GM18505 (cell line): ENCODE data around the gene APPL2.
A peak's percentile ranks its signal among the peaks of the same experiment; 100 is the strongest.

Source experiments
- ATAC-seq: cut with Tn5 transposase; IDR thresholded peaks from one replicate; pipeline ENCODE4 v1.9.1; 2021; ENCODE audit not compliant: unreplicated experiment
- POLR2A ChIP-seq: IDR thresholded peaks from 4 replicates; pipeline ENCODE4 v1.6.1; 2011; ENCODE audit warnings: borderline replicate concordance; ENCODE audit not compliant: insufficient read depth, insufficient read length; ENCODE audit errors: extremely low read depth

The APPL2 gene, protein sequence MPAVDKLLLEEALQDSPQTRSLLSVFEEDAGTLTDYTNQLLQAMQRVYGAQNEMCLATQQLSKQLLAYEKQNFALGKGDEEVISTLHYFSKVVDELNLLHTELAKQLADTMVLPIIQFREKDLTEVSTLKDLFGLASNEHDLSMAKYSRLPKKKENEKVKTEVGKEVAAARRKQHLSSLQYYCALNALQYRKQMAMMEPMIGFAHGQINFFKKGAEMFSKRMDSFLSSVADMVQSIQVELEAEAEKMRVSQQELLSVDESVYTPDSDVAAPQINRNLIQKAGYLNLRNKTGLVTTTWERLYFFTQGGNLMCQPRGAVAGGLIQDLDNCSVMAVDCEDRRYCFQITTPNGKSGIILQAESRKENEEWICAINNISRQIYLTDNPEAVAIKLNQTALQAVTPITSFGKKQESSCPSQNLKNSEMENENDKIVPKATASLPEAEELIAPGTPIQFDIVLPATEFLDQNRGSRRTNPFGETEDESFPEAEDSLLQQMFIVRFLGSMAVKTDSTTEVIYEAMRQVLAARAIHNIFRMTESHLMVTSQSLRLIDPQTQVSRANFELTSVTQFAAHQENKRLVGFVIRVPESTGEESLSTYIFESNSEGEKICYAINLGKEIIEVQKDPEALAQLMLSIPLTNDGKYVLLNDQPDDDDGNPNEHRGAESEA

DNA sequence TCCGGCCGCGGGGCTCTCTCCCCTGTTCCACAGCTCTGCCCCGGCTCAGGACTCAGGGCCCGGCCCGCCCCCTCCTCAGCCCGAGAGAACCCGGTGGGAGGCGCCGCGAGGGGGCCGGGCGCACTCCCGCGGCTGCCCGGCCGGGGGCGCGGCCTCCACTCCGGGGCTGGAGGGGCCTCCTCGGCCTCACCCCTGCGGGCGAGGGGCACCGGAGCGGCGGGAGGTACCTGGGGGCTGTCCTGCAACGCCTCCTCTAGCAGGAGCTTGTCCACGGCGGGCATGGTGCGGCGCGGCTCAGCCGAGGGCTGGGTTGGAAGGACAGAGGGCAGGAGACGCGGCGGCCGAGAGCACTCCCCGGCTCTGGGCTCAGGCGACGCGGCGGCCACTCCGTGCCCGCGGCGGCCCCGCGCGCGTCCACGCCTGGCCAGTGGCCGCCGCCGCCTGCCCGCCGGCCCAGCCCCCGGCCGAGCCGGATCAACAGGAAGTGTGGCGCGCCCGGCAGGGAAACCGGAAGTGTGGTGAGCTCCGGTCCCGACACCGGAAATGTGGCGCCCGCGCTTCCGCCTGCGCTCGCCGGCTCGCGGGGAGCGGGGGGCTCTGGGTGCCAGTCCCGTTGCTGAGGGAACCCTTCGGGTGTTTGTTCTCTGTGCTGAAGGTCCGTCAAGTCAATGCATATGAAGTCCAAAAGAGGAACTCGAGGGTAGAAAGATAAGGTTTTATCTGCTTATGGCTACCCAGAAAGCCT, at the start of gene APPL2:
TSS of gene APPL2 (minus strand) at position 443 of the 745 bp plus-strand sequence. CDS start at position 281, 162 bp downstream.
- peak; percentile 91 for TF ChIP-seq POLR2A
- ATAC-seq: peak; percentile 81

DNA sequence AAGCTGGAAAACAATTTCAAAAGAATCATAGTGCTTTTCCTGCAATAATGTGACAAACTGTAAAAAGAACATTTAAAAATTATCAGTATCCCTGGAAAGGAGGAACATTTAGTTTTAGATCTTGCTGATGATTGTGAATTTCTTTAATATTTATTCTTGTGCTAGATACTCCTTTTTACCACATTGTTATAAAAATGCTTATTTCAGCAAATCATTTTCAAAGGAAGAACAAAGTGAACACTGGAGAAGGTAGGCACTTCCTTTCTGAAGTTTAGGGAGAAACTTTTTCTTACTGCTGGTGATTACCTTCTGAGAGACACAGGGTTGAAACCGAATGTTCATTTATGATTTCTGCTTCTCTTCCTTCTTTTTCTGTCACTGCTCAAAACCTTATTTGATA, 49.4 kb upstream of the APPL2 start:
- TF ChIP-seq POLR2A: no peak
- ATAC-seq: no peak

DNA sequence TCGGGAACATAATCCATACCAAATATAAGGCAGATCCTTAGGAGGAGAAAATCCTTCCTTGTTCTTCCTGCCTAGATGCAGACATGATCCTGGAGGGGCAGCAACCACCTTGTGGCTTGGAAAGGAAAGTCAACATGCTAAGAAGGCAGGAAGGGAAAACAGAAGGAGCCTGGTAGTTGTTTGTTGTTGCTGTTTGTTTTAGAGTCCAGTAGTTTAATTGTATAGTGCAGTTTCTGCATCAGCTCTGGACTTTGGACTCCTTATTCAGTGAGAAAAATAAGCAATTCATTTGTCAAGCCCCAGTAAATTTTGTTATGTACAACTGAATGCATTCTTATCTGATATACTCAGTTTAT, 45.7 kb upstream of the APPL2 start:
- TF ChIP-seq POLR2A: no peak
- ATAC-seq: no peak

DNA sequence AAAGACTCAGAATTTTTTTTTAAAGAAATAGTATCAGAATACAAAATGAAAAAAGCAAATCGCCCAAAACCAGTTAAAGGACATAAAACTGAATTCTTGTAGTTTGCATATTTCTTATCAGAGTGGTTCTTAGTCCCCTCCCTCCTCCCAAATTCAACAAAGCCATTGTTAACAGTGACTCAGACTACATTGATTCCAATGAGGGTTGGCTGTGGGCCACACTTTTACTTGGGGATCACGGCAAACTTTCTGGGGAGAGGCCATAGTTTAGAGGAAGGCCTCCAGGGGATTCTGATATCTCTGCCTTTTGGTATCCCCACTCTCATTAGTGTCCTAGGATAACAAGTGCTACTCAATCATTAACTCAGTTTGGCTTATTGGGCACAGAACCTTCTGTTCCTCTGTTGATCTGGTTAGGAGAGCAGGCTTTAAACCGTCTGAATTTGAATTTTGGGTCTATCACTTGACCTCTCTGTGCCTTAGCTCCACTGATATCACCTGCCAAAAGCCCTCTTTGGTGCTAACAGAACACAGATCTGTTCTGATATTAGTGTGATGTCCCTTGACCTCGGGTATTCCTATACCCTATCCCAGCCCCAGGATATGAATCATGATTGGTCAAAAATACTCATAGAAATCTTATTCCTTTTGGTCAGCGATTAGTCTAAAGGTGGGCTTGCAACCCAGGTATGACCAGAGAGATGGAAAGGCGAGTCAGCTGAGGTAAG, 45.2 kb upstream of the APPL2 start:
- TF ChIP-seq POLR2A: no peak
- no peak for ATAC-seq

DNA sequence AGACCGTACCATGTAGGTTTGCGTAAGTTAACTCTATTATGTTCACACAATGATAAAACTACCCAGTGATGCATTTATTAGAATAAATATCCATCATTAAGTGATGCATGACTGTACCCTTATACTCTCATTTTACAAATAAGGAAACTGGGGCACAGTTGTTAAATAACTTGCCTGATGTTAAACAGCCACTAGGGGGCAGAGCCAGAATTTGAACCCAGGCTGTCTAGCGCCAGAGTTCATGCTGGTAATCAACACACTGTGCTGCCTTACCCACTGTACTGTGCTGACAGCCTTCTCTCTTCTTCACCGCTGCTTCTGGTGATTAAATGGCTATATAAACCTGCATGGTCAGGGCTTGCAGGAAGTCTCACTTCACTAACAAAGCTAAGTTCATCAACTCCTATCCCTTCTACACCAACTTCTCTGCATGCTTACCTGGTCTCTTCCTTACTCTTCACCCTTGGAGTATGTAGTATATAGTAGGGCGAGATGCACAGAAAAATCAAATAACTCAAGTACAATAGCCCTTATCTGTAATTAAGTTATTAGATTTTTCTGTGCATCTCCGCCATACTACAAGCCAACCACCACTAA, 43.6 kb upstream of the APPL2 start:
- no peak for TF ChIP-seq POLR2A
- ATAC-seq: no peak

DNA sequence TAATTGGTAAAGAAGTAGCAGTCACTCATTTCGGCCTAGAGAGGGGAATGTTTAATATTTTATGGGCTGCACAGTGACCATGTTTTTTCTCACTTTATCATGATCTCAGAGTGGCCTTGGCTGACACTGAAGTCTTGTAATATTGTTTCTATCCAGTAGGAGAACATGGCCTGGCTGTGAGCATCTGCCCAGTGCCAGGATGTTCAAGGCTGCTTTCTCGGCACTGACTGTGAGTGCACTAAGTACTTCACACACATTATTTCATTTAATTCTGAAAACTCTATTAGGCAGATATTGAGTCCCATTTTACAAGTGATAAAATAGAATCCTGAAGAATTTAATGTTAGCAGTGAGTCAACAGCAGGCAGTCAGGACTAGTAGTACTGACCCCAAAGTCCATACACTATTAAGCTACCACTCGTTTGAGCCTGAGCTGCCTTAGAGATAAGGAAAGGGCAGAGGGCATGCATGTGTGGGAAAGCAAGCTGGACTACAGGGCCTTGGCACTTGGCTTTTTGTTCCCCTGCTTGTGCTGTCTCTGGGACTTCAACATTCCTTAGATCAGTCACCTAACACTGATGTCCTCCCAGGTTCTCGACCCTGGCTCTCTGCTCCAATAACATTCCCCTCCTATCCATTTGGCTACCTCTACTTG, 42.2 kb upstream of the APPL2 start:
- ATAC-seq: no peak
- TF ChIP-seq POLR2A: no peak

DNA sequence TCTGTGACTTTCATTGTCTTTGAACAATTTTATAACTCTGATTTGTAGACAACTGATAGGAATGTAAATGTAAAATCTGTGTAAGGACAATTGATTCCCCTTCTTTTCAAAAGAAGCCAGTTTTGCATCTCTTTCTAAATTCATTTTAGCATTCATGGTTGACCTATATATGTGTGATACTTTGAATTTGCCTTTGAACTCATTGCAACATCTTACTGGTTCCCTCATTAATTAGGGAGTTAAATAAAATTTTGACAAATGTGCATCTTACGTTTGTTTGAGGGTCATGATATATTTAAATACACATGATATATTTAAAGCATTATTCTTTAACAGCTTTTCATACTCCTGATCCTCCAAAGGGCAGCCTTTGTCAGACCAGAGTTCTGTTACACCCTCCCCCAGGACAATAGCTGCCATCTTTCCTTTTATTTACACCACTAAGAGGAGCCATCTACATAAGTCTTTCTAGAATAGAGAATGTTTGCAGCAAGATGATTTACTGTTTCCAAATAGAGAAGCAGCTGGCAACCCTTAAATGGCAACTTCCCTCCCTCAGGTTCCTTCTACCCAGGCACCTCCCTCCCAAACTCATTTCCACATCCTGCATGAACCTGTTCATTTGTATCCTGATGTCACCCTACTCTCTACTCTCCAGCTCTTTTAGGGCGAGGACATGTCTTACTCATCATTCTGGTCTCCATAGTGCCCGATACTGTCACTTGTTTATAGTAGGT, 40.2 kb upstream of the APPL2 start:
- no peak for ATAC-seq
- TF ChIP-seq POLR2A: no peak

DNA sequence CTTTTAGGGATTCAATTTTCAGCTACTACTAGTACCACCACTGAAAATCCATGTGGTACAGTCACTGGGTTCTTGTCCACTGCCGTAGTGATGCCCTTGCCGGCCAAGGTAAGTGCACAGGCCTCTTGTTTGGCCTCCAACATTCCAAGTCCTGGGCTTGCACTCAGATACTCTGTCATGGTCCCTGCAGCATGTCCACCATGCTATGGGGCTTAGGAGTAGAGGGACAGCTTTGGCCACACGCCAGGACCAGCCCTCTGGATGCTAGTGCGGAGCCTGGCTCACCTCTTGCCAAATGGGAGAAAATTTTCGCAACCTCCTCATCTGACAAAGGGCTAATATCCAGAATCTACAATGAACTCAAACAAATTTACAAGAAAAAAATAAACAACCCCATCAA, 38.6 kb upstream of the APPL2 start:
- no peak for TF ChIP-seq POLR2A
- no peak for ATAC-seq

DNA sequence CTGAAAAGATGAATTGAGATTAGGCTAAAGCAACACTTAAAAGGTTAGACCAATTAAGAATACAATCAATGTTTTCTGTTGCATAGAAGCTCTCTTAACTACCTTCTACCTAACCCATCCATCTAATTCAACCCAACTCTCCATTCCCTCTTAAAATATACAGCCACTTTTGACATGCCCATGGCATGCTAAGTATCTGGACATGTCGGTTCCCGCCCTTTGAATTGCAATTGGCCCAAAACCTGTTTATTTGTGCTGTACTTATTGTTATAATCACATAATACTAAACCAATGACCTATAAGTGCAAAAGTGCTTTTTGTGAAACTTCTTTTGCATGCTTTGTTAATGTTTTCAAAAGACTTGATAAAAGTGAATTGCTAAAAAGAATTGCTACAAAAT, 37.6 kb upstream of the APPL2 start:
- ATAC-seq: no peak
- TF ChIP-seq POLR2A: no peak

DNA sequence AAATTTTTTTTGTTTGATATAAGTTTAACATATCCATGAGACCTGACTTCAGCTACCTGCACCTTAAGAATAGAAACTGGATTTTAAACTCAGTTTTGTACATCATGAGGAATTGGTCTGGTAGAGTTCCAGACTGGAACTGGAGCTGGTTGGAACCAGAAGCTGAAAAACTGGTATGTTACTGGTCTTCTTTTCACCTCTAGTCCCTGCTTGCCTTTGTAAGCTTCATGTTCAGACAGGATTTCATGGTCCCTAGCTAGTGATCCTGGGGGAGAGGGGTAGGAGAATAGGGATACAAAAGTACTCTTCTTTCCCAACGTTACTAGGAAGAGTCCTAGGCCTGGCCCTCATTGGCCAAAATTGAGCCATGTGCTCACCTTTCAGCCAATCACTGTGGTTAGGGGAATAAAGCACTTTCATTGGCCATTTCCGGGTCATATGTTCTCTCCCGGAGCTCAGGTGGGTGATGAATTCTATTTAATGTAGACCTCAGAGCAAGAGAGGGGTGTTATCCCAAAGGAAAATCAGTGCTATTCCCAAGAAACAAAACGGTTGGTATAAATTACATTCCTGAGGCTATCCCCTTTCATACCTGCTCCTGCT, 36.9 kb upstream of the APPL2 start:
- no peak for TF ChIP-seq POLR2A
- no peak for ATAC-seq

DNA sequence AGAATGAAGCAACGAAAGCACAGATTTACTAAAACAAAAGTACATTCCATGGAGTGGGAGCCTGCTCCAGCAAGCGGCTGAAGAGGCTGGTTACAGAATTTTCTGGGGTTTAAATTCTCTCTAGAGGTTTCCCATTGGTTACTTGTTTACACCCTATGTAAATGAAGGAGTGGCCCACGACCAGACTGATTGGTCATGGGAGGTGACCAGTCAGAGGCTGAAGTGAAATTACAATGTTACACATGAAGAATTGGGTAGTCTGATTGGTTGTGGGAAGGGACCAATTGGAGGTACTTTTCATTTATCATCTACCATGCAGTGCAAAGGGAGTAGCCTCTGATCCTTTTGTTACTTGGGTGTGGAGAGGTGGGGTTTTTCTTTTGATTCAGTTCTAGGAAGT, 36.2 kb upstream of the APPL2 start:
- TF ChIP-seq POLR2A: no peak
- ATAC-seq: no peak
